ENCODE results near the gene TACR2.

TACR2 gene

DNA sequence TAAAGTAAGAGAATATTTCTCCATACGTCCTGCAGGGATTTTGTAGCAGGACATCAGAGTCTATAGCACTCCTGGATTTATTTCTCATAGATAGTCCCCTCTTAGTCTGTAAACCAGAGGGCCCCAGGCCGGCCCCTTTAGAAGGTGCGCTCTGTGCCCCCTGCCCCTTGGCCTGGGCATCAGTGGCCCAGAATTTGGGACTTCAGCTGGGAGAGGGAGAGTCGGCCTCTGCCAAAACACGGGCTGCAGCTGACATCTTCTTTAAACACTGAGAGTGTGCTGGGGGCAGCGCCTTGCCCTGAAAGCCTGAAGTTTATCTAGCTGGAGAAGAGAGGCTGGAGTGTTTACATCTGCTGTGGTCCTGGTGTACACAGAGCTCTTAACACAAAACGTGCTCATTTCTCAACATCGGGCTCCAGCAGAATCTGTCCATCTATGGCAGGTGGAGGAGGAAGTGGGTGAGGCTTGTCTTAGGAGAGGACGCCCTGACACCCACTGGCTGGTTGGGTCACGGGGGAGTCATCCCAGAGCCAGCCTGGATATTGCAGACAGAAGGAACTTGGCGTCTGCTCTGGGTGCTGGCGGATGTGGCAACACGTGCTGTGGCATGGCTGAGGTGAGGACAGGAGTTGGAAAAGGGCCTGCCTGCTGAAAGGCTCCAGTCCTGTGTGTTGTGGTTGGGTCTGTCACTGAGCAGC, 5.0 kb upstream of the TACR2 start:
- DNase-seq (ENCODE audit: low read depth in 4 of 4, low spot score in 1 of 4): no peak

DNA sequence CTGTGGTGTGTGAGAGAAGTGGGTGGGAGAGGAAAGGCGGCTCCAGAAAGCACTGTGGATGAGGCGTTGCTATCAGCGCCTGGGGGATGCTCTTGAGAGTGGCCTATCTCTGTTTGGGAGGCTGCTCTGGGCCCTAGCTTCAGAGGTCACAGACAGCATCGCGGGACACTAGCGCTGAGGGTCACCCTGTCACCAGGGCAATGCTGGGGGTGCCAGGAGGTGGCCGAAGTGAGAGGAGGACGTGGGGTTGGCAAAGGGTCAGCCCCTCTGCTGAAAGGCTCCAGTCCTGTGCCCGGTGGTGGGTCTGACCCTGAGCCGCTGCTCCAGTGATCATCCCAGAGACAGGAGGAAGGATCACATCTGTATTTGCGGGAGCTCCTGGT, 3.0 kb upstream of the TACR2 start:
- DNase-seq (ENCODE audit: low read depth in 4 of 4, low spot score in 1 of 4): no peak

GRCh38 chr10:69419096-69419743, 2.5 kb upstream of the TACR2 start:
- DNase-seq (ENCODE audit: low read depth in 4 of 4, low spot score in 1 of 4): no peak

GRCh38 chr10:69418052-69418752, 1.5 kb upstream of the TACR2 start:
- no peak for DNase-seq (ENCODE audit: low read depth in 4 of 4, low spot score in 1 of 4)

DNA sequence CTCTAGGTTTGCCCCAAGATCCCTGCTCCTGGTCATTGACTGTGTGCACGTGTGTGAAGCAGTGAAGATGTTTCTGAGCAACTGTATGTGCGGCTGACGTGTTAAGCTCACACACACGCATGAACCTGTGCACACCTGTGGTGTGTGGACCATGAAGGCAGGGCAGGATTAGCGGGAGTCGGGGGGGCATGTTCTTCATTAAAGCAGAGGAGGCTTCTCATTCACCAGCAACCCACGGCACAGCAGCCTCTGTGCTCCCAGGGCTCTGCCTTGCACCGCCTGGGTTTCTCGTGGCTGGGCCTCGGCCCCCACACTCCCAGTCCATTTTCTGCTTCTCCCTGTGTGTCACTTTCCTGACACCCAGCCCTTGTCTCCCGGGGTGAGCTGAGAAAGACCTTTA, 824 bp upstream of the TACR2 start:
- DNase-seq (ENCODE audit: low read depth in 4 of 4, low spot score in 1 of 4): no peak

DNA sequence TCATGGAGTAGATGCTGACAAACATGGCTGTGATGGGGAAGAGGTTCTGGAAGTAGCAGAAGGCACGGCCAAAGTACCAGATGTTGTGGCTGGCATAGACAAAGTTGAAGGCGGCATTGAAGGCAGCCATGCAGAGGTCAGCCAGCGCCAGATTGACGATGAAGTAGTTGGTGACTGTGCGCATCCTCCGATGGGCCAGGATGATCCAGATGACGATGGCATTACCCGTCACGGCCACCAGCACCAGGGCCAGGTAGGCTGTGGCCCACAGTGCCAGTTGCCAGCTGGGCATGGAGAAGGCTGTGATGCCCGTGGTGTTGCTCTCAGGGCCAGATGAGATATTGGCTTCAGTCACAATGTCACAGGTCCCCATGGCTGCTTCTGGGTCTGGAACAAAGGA, 767 bp downstream of the TACR2 start:
- no peak for DNase-seq (ENCODE audit: low read depth in 4 of 4, low spot score in 1 of 4)

GRCh38 chr10:69415049-69415448, 1.7 kb downstream of the TACR2 start:
- DNase-seq (ENCODE audit: low read depth in 4 of 4, low spot score in 1 of 4): no peak

GRCh38 chr10:69414036-69415018, 2.4 kb downstream of the TACR2 start:
- DNase-seq (ENCODE audit: low read depth in 4 of 4, low spot score in 1 of 4): no peak

DNA sequence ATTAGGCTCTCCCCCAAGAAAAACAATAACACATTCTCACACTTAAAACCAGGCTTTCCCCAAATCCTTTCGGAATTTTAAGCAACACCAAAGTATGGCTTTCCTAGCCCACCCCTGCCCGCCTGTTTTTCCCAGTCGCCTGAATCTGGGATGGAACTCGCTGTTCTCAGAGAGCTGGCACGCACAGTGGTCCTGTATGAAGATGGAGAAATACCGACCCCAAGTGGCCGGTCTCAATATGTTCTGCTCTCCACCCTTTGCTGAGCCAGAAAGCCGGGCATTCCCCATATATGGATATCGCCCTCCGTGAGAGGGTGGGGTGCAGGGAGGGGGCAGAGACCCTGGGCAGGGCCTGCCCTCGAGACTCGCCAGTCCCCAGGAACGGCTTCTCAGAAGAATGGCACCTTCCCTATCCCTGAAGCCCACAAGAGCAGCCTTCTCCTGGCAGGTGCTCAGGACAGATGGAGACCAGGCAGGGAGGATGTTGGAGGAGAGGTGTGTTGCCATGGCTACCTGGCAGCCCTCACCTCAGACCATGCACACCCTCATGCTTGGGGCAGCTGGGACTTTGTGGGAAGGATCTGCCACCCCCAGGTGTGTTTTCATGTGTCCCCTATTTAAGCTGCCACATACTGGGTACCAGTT, 3.4 kb downstream of the TACR2 start:
- no peak for DNase-seq (ENCODE audit: low read depth in 4 of 4, low spot score in 1 of 4)

DNA sequence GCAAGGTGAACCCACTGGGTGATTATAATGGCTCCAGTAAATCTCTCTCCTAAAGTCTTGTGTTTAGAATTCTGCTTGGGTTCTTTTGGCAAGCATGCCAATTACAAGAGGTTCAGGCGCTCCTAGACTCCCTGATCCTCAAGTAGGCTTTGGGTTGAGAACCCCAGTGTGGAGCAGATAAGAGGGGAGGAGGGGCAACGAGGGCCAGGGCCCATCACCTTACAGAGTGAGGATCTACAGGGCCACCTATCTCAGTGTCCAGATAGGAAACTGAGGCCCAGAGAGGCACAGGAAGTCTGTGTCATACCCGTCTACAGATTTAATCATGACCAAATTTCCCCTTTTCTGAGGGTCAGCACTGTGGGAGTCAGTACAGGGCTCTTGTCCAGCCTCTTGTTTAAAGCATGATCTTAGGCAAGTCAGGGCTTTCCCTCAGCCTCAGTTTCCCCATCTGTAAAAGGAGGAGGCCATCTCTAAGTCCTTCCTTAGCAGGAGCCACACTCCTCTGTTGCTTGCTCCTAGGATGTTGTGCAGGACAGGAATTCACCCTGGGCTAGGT, 4.4 kb downstream of the TACR2 start:
- DNase-seq (ENCODE audit: low read depth in 4 of 4, low spot score in 1 of 4): no peak

DNA sequence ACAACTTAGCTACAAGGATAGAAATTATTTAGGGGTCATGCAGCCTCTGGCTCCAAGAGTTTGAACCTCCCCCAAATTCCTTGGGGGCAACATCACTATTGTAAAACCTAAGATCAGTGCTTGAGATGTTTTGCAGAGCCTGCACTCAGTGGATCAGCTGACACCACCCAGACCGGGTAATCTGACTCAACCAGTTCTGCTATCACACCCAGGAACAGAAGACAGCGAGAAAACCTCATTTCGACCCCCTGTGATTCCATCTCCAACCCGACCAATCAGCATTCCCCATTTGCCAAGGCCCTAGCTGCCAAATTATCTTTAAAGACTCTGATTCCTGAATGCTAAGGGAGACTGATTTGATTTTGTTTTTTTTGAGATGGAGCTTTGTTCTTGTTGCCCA, 5.2 kb downstream of the TACR2 start:
- DNase-seq (ENCODE audit: low read depth in 4 of 4, low spot score in 1 of 4): no peak

DNA sequence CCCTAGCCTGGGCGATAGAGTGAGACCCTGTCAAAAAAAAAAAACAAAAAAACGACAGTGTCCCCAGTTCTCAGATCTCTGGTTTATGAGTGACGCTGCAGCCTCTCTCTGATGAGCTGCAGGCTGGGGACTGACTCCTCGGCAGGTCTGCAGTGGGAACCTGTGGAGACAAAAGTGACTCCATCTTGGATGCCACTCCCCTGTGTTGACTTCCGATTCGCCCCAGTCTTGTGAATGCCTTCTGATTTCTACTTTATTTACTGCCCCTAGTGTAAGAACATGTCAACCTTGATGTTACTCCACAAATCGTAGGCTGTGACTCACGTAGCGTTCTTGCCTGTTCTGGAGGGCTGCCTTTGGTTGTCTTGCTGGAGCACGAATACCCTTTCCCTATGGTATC, 6.2 kb downstream of the TACR2 start:
- DNase-seq (ENCODE audit: low read depth in 4 of 4, low spot score in 1 of 4): no peak

- DNase-seq (ENCODE audit: low read depth in 4 of 4, low spot score in 1 of 4): no peak
Observed at GRCh38 chr10:69409968-69410367, 6.8 kb downstream of the TACR2 start.

DNA sequence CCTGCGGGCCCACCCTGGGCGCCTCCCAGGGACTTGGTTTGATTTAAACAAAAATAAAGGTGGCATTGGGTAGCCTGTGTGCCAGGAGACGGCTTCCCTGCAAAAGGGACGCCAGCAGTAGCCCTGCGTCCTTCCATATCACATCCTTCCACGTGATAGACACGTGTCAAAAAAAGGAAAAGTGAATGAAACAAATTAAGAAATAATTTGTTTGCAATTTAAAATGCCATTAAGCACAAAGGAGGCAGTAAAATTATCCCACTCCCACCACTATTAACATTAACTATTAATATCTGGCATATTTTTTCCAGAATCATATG, 7.6 kb downstream of the TACR2 start:
- no peak for DNase-seq (ENCODE audit: low read depth in 4 of 4, low spot score in 1 of 4)

DNA sequence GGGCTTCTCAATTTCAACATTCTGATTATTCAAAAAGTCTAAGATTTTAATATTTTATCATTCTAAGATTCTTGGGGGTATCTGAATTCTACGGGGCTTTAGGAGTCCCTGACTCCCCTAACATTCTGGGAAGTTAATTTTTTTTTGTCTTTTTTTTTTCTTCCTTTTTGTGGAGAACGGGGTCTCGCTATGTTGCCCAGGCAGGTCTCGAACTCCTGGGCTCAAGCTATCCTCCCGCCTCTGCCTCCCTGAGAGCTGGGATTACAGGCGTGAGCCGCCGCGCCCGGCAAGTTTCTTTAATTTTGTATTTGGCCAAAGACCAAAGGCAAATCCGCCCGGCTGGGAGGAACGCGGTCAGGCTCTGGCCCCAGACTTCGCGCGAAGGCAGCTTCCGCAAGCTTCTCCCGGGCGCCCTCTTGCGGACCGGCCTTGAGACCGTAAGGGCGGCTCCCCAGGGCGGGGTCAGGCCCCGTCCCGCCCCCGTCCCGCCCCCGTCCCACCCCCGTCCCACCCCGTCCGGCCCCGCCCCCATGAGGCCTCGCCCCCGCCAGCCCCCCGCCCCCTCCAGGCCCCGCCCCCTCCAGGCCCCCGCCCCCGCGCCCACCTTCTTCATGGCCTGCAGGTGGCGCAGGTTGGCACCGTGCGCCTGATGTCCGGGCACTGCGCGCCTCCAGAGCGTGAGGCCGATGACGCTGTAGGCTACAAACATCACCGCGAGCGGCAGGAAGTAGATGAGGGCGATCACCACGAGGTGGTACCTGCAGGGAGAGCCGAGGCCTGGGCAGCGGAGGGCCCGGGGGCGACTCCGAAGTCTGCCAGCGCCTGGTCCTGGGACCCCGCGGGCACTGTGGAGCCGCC, 8.2 kb downstream of the TACR2 start:
- peak; percentile 77 to 84 (median 82) for DNase-seq (ENCODE audit: low read depth in 4 of 4, low spot score in 1 of 4)

GRCh38 chr10:69407621-69408301, 9.0 kb downstream of the TACR2 start:
- no peak for DNase-seq (ENCODE audit: low read depth in 4 of 4, low spot score in 1 of 4)

GRCh38 chr10:69406816-69407580, 9.7 kb downstream of the TACR2 start:
- DNase-seq (ENCODE audit: low read depth in 4 of 4, low spot score in 1 of 4): no peak

- DNase-seq (ENCODE audit: low read depth in 4 of 4, low spot score in 1 of 4): no peak
Observed at GRCh38 chr10:69406302-69406811, 10.4 kb downstream of the TACR2 start.

Data from stimulated activated CD4-positive, alpha-beta T cell treated with anti-CD3 and anti-CD28 coated beads, Interleukin-1b, Interleukin-23, amount 100 ng/mL, for 24 hours (primary cell).